CD4-positive, alpha-beta memory T cell (primary cell): ENCODE data around the gene HLF. TPM values are rescaled to one million over a fixed set of nuclear protein-coding genes. Genes with fewer than 3 reads are reported as not detected.

ENCODE experiments used
- CTCF ChIA-PET: fragments of 350-600 bp; sonication (Branson Sonifier 250); formaldehyde crosslinking; loops from one replicate; lab custom pipeline; 2021; ENCODE audit warnings: inconsistent platforms; ENCODE audit not compliant: partially characterized antibody; lab: Charles Lee
- POLR2A ChIA-PET: fragments of 350-600 bp; sonication (Branson Sonifier 250); formaldehyde crosslinking; loops from one replicate; lab custom pipeline; 2021; ENCODE audit not compliant: partially characterized antibody; lab: Charles Lee
- DNase-seq, 5 donors: peaks; one replicate each; pipeline versions ENCODE4 v3.0.0 to v3.0.0-alpha.2; 2020 to 2022; ENCODE audit warnings: mixed read lengths in 1 of 5
- H3K27ac ChIP-seq: one replicate; pipeline ENCODE4 v1.7.0; 2013; ENCODE audit warnings: low read depth, low read length
- H3K27me3 ChIP-seq: 2 replicates; pipeline ENCODE4 v1.7.0; 2013; ENCODE audit warnings: mild to moderate bottlenecking, low read length, moderate library complexity; ENCODE audit not compliant: insufficient read depth
- H3K36me3 ChIP-seq: 2 replicates; pipeline ENCODE4 v1.7.0; 2013; ENCODE audit warnings: mild to moderate bottlenecking, low read length, moderate library complexity; ENCODE audit not compliant: insufficient read depth
- H3K4me1 ChIP-seq: 2 replicates; pipeline ENCODE4 v1.7.0; 2013; ENCODE audit warnings: mild to moderate bottlenecking, low read length, moderate library complexity; ENCODE audit not compliant: insufficient read depth
- H3K4me3 ChIP-seq, 2 donors: one replicate each; pipeline ENCODE4 v1.7.0; 2013; ENCODE audit warnings: low read length in 2 of 2, mild to moderate bottlenecking in 1 of 2
- H3K9me3 ChIP-seq, 2 donors: one replicate each; pipeline ENCODE4 v1.7.0; 2013; ENCODE audit warnings: low read length in 2 of 2, control low read depth in 1 of 2; ENCODE audit not compliant: control insufficient read depth in 1 of 2
- H3K27ac Mint-ChIP-seq, 7 donors: one replicate each; pipeline ENCODE4 v1.8.0; 2020 to 2021; ENCODE audit warnings: mixed read lengths in 7 of 7, mild to moderate bottlenecking in 6 of 7, inconsistent platforms in 3 of 7, moderate library complexity in 3 of 7
- H3K27me3 Mint-ChIP-seq, 2 donors: one replicate each; pipeline ENCODE4 v1.8.0; 2020 to 2021; ENCODE audit warnings: mixed read lengths in 2 of 2
- H3K36me3 Mint-ChIP-seq, 2 donors: one replicate each; pipeline ENCODE4 v1.8.0; 2020 to 2021; ENCODE audit warnings: mixed read lengths in 2 of 2, inconsistent platforms in 1 of 2, mild to moderate bottlenecking in 1 of 2
- H3K4me1 Mint-ChIP-seq, 4 donors: one replicate each; pipeline ENCODE4 v1.8.0; 2020 to 2021; ENCODE audit warnings: mixed read lengths in 4 of 4, mild to moderate bottlenecking in 1 of 4
- H3K4me3 Mint-ChIP-seq, 8 donors: one replicate each; pipeline ENCODE4 v1.8.0; 2020 to 2021; ENCODE audit warnings: mixed read lengths in 8 of 8, mild to moderate bottlenecking in 7 of 8, moderate library complexity in 6 of 8, inconsistent platforms in 3 of 8
- H3K9me3 Mint-ChIP-seq, 8 donors: one replicate each; pipeline ENCODE4 v1.8.0; 2020 to 2021; ENCODE audit warnings: mixed read lengths in 8 of 8, mild to moderate bottlenecking in 5 of 8, inconsistent platforms in 3 of 8, moderate library complexity in 1 of 8
- intact Hi-C: fragments of 100-400 bp; cut with micrococcal nuclease; formaldehyde crosslinking; loops from one replicate; pipeline ENCODE4 v1.15.1; 2023
- polyA plus RNA-seq, 2 donors: library from polyadenylated mRNA; unstranded; fragments of 300-500 nt; fragmentation: Illumina TruSeq; gene quantifications; one replicate each; pipeline ENCODE4 v1.2.3, GENCODE V29; 2021
- total RNA-seq, 2 experiments: library from RNA; stranded (reverse); gene quantifications; one replicate each; pipeline ENCODE4 v1.2.3, GENCODE V29; 2021

HLF gene
- total and polyA plus RNA-seq, 4 experiments from 2014 or later = 3.2 to 3.9 (median 3.6) TPM

- Mint-ChIP-seq H3K4me3 (no peak overlapping the region), H3K27me3 (no peaks in the 10 kb centered on the region), H3K4me1 (peaks cover 0 to 1% (median 0%) of the 10 kb centered on the region in 4 donors), H3K36me3 (peaks cover 0 to 7% of the 10 kb centered on the region in 2 donors), H3K9me3 (peaks cover 0 to 2% (median 0%) of the 10 kb centered on the region in 8 donors), H3K27ac (no peak overlapping the region)
- ChIA-PET POLR2A (no interaction called here), CTCF (no interaction called here)
- no peak for DNase-seq
- Histone ChIP-seq H3K27me3 (no peaks in the 10 kb centered on the region), H3K9me3 (no peaks in the 10 kb centered on the region), H3K36me3 (no peaks in the 10 kb centered on the region), H3K27ac (no peak overlapping the region), H3K4me3 (no peak overlapping the region), H3K4me1 (no peaks in the 10 kb centered on the region)
- intact Hi-C loops = no loop called here
Measured at GRCh38 chr17:55302407-55302787, 37.6 kb downstream of the HLF start.

- no peaks in the 10 kb centered on the region for H3K27me3 ChIP-seq
- Mint-ChIP-seq H3K36me3 (peaks cover 0 to 7% of the 10 kb centered on the region in 2 donors), H3K4me1 (peaks cover 0 to 1% (median 0%) of the 10 kb centered on the region in 4 donors), H3K9me3 (peaks cover 0 to 2% (median 0%) of the 10 kb centered on the region in 8 donors), H3K4me3 (no peak overlapping the region), H3K27ac (no peak overlapping the region), H3K27me3 (peaks cover 0 to 3% of the 10 kb centered on the region in 2 donors)
- H3K27ac ChIP-seq = no peak overlapping the region
- no peaks in the 10 kb centered on the region for H3K9me3 ChIP-seq
- ChIA-PET POLR2A (no interaction called here), CTCF (interaction anchor here (0.7 to 1.6 kb wide), 5 partner anchors 9 to 309 kb away, joined by 3 to 8 read pairs (median 5); no protein-coding TSS in a partner anchor)
- no peaks in the 10 kb centered on the region for H3K36me3 ChIP-seq
- intact Hi-C loops = no loop called here
- H3K4me1 ChIP-seq = no peaks in the 10 kb centered on the region
- H3K4me3 ChIP-seq = no peak overlapping the region
- no peak for DNase-seq
Measured at GRCh38 chr17:55303008-55303493, 38.3 kb downstream of the HLF start.

DNA sequence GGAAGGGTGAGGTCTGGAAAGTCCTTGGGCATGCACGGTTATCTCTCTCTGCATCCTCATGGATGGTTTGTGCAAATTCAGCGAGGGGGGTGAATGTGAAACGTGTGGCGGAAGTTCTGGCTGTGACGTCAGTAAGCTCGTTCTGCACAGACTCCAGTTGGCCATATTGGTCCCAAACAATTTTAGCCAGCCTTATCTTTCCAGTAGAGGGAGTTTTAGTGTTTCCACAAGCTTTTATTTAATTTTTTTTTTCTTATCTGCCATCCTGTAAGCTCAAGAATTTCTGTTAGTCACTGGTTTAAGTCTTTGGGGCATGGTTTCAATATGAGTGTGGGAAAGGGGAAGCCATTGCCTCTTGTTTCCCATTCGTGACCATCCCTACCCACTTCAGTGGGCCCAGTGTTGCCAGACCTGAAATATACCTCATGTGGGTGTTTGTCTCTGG, 39.0 kb downstream of the HLF start:
- Mint-ChIP-seq H3K36me3 (peaks cover 0 to 7% of the 10 kb centered on the region in 2 donors), H3K9me3 (peaks cover 0 to 2% (median 0%) of the 10 kb centered on the region in 8 donors), H3K4me1 (peaks cover 0 to 1% (median 0%) of the 10 kb centered on the region in 4 donors), H3K27ac (no peak overlapping the region), H3K4me3 (no peak overlapping the region), H3K27me3 (peaks cover 0 to 3% of the 10 kb centered on the region in 2 donors)
- Histone ChIP-seq H3K4me3 (no peak overlapping the region), H3K9me3 (no peaks in the 10 kb centered on the region), H3K27me3 (no peaks in the 10 kb centered on the region), H3K36me3 (no peaks in the 10 kb centered on the region), H3K4me1 (no peaks in the 10 kb centered on the region), H3K27ac (no peak overlapping the region)
- DNase-seq = no peak
- intact Hi-C loops = no loop called here
- ChIA-PET POLR2A (no interaction called here), CTCF (interaction anchor here (0.7 to 1.6 kb wide), 5 partner anchors 10 to 310 kb away, joined by 3 to 8 read pairs (median 5); no protein-coding TSS in a partner anchor)

- peaks cover 0 to 3% of the 10 kb centered on the region in 2 donors for H3K36me3 Mint-ChIP-seq
- H3K27me3 Mint-ChIP-seq = peaks cover 0 to 3% of the 10 kb centered on the region in 2 donors
- H3K9me3 Mint-ChIP-seq = peaks cover 0 to 2% (median 0%) of the 10 kb centered on the region in 8 donors
- Histone ChIP-seq H3K9me3 (no peaks in the 10 kb centered on the region), H3K4me1 (no peaks in the 10 kb centered on the region), H3K27me3 (no peaks in the 10 kb centered on the region), H3K27ac (no peak overlapping the region), H3K4me3 (no peak overlapping the region), H3K36me3 (no peaks in the 10 kb centered on the region)
- intact Hi-C loops = no loop called here
- ChIA-PET CTCF (interaction anchor here (1.5 to 1.6 kb wide), 2 partner anchors 53 to 311 kb away, joined by 5 to 8 read pairs; no protein-coding TSS in a partner anchor), POLR2A (no interaction called here)
- H3K4me1 Mint-ChIP-seq = peaks cover 0 to 1% (median 0%) of the 10 kb centered on the region in 4 donors
- no peak overlapping the region for H3K27ac Mint-ChIP-seq
- no peak overlapping the region for H3K4me3 Mint-ChIP-seq
- DNase-seq = no peak
Measured at GRCh38 chr17:55304171-55304859, 39.6 kb downstream of the HLF start.

DNA sequence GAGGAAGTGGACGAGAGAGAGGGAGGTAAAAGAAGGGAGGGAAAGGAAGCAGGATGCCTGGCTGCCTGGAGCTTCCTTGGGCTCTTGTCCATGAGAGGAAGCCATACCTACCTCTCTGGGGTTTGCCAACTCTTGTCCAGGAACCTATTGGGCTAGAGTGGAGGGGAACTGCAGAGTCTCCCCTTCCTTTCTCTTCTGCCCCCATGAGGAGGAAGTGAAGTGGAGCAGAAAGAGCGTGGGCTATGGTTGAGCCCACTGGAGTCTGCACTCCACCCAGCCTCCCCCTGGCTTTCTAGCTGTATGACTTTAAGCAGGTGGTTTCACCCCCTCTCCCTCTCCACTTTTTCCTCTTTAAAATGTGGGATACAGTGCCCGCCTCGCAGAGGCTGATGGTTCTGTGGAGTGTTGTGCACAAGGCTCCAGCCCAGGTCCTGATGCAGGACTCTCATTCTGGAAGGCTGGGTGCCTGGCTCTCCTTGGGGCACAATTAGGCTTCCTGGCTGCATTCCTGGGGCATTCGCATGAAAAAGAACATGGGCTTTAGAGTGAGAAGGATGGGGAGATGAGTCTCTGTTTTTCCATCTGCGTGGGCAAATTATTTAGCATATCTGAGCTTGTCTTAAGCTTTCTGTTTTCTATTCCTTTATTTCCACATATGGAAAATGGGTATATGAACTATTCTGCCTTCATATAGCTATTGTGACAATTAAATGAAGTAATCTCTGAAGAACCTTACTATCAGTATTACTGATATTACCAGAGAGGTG, 40.7 kb downstream of the HLF start:
- Mint-ChIP-seq H3K4me3 (no peak overlapping the region), H3K36me3 (peaks cover 0 to 3% of the 10 kb centered on the region in 2 donors), H3K27ac (no peak overlapping the region), H3K9me3 (peaks cover 0 to 2% (median 0%) of the 10 kb centered on the region in 8 donors), H3K4me1 (peaks cover 0 to 1% (median 0%) of the 10 kb centered on the region in 4 donors), H3K27me3 (peaks cover 0 to 3% of the 10 kb centered on the region in 2 donors)
- Histone ChIP-seq H3K4me1 (no peaks in the 10 kb centered on the region), H3K27ac (no peak overlapping the region), H3K9me3 (no peaks in the 10 kb centered on the region), H3K4me3 (no peak overlapping the region), H3K36me3 (no peaks in the 10 kb centered on the region), H3K27me3 (no peaks in the 10 kb centered on the region)
- DNase-seq = no peak
- POLR2A ChIA-PET = no interaction called here
- CTCF ChIA-PET = no interaction called here
- intact Hi-C loops = no loop called here

DNA sequence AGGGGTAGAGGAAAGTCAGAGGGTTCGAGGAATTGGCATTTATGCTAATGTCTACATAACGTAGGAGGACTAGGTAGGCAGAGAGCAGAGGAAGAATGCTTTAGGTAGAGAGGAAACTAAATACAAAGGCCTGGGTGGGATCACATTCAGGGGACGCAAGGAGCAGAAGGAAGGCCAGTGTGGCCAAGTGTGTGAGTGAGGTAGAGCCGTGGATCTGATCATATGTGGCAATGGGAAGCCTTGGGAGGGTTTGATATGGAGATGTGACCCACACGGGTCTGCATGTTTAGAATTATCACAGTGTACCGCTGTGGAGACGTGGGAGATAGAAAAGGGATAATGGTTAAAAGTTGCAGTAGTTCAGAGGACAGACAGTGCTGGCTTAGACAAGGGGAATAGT, 43.1 kb downstream of the HLF start:
- POLR2A ChIA-PET = no interaction called here
- peaks cover 0 to 2% (median 0%) of the 10 kb centered on the region in 8 donors for H3K9me3 Mint-ChIP-seq
- no peak overlapping the region for H3K4me3 Mint-ChIP-seq
- no peak for DNase-seq
- Histone ChIP-seq H3K36me3 (no peaks in the 10 kb centered on the region), H3K4me3 (no peak overlapping the region), H3K9me3 (no peaks in the 10 kb centered on the region), H3K27me3 (no peaks in the 10 kb centered on the region), H3K4me1 (no peaks in the 10 kb centered on the region), H3K27ac (no peak overlapping the region)
- intact Hi-C loops = no loop called here
- H3K27me3 Mint-ChIP-seq = peaks cover 0 to 3% of the 10 kb centered on the region in 2 donors
- H3K27ac Mint-ChIP-seq = peak overlapping the region in 1 of 7 donors; percentile 37
- H3K36me3 Mint-ChIP-seq = peaks cover 0 to 3% of the 10 kb centered on the region in 2 donors
- H3K4me1 Mint-ChIP-seq = peaks cover 0 to 1% (median under 1%) of the 10 kb centered on the region in 4 donors
- CTCF ChIA-PET = interaction anchor here (1.5 kb wide), 1 partner anchor 12 kb away, joined by 4 read pairs; no protein-coding TSS in a partner anchor
